ENCODE results near the gene PMVK.
"Not testable (repeated sequence)": the region's sequence is repeated elsewhere in the genome, so short reads cannot be mapped to it uniquely, and the experiment has no call there.

Gene PMVK

GRCh38 chr1:154936555-154937084, at the start of gene PMVK:
TSS of gene PMVK (minus strand) at chr1:154936719. CDS start at chr1:154936685, 34 bp downstream.
- peak; percentile 93 to 94 for DNase-seq (ENCODE audit: low read depth in 2 of 2)

GRCh38 chr1:154983776-154984466, 47.4 kb upstream of the PMVK start:
- DNase-seq (ENCODE audit: low read depth in 2 of 2), result no peak

- DNase-seq (ENCODE audit: low read depth in 2 of 2), result peak; percentile 100
Measured at GRCh38 chr1:154982897-154983648, 46.6 kb upstream of the PMVK start, which contains the start of gene FLAD1. TSS of gene FLAD1 (plus strand) at chr1:154983344. CDS start at chr1:154983695, 351 bp downstream.

- DNase-seq (ENCODE audit: low read depth in 2 of 2), result no peak
Measured at GRCh38 chr1:154982341-154982740, 45.8 kb upstream of the PMVK start.

GRCh38 chr1:154978360-154978759, 41.8 kb upstream of the PMVK start:
- no peak for DNase-seq (ENCODE audit: low read depth in 2 of 2)

- not testable (repeated sequence) for DNase-seq (ENCODE audit: low read depth in 2 of 2)
Measured at GRCh38 chr1:154977762-154978161, 41.2 kb upstream of the PMVK start.

- DNase-seq (ENCODE audit: low read depth in 2 of 2), result no peak
Measured at GRCh38 chr1:154975409-154976059, 39.0 kb upstream of the PMVK start.

GRCh38 chr1:154974808-154975408, 38.4 kb upstream of the PMVK start:
- DNase-seq (ENCODE audit: low read depth in 2 of 2), result peak; percentile 90 to 92

- peak; percentile 100 for DNase-seq (ENCODE audit: low read depth in 2 of 2)
Measured at GRCh38 chr1:154974102-154974807, 37.7 kb upstream of the PMVK start, which contains the start of gene CKS1B. TSS of gene CKS1B (plus strand) at chr1:154974681. CDS start at chr1:154974746, 65 bp downstream.

GRCh38 chr1:154973344-154974101, 37.0 kb upstream of the PMVK start:
- peak; percentile 91 to 93 for DNase-seq (ENCODE audit: low read depth in 2 of 2)

GRCh38 chr1:154972517-154973343, 36.2 kb upstream of the PMVK start:
- DNase-seq (ENCODE audit: low read depth in 2 of 2), result peak; percentile 92 to 94

- DNase-seq (ENCODE audit: low read depth in 2 of 2), result peak; percentile 78 to 79
Measured at GRCh38 chr1:154972213-154972516, 35.6 kb upstream of the PMVK start.

- no peak for DNase-seq (ENCODE audit: low read depth in 2 of 2)
Measured at GRCh38 chr1:154971341-154971998, 35.0 kb upstream of the PMVK start.

- peak; percentile 88 to 89 for DNase-seq (ENCODE audit: low read depth in 2 of 2)
Measured at GRCh38 chr1:154970631-154971340, 34.3 kb upstream of the PMVK start, which contains the start of gene SHC1. TSS of gene SHC1 (minus strand) at chr1:154970747. CDS start at chr1:154970526, 221 bp downstream.

- DNase-seq (ENCODE audit: low read depth in 2 of 2), result no peak
Measured at GRCh38 chr1:154969860-154970452, 33.4 kb upstream of the PMVK start.

GRCh38 chr1:154969246-154969645, 32.7 kb upstream of the PMVK start:
- DNase-seq (ENCODE audit: low read depth in 2 of 2), result no peak

GRCh38 chr1:154968731-154969130, 32.2 kb upstream of the PMVK start:
- no peak for DNase-seq (ENCODE audit: low read depth in 2 of 2)

Measured in fibroblast of skin of left quadriceps (primary cell).